GM21786 (cell line): ENCODE data around the gene FOXP1.

ENCODE experiments used
- ATAC-seq: cut with Tn5 transposase; IDR thresholded peaks from one replicate; pipeline ENCODE4 v1.9.1; 2021; ENCODE audit not compliant: unreplicated experiment

FOXP1 gene

GRCh38 chr3:71488391-71488809, 95.1 kb downstream of the FOXP1 start:
- ATAC-seq, result no peak

- ATAC-seq, result no peak
Measured at GRCh38 chr3:71487418-71487817, 96.1 kb downstream of the FOXP1 start.

GRCh38 chr3:71486831-71487230, 96.7 kb downstream of the FOXP1 start:
- no peak for ATAC-seq

GRCh38 chr3:71485896-71486295, 97.6 kb downstream of the FOXP1 start:
- no peak for ATAC-seq

GRCh38 chr3:71484452-71484851, 99.1 kb downstream of the FOXP1 start:
- ATAC-seq, result no peak

GRCh38 chr3:71484047-71484446, 99.5 kb downstream of the FOXP1 start:
- ATAC-seq, result no peak

- ATAC-seq, result no peak
Measured at GRCh38 chr3:71482771-71483170, 100.8 kb downstream of the FOXP1 start.

GRCh38 chr3:71478568-71478967, 105.0 kb downstream of the FOXP1 start:
- ATAC-seq, result no peak

GRCh38 chr3:71476950-71477349, 106.6 kb downstream of the FOXP1 start:
- ATAC-seq, result no peak

- no peak for ATAC-seq
Measured at GRCh38 chr3:71469138-71469435, 114.4 kb downstream of the FOXP1 start.

GRCh38 chr3:71468311-71469137, 115.0 kb downstream of the FOXP1 start:
- no peak for ATAC-seq

GRCh38 chr3:71466483-71466882, 117.0 kb downstream of the FOXP1 start:
- no peak for ATAC-seq

GRCh38 chr3:71465371-71466036, 118.0 kb downstream of the FOXP1 start:
- no peak for ATAC-seq

- ATAC-seq, result no peak
Measured at GRCh38 chr3:71464613-71465012, 118.9 kb downstream of the FOXP1 start.

GRCh38 chr3:71463617-71464016, 119.9 kb downstream of the FOXP1 start:
- no peak for ATAC-seq

GRCh38 chr3:71462586-71462985, 120.9 kb downstream of the FOXP1 start:
- ATAC-seq, result no peak

- ATAC-seq, result no peak
Measured at GRCh38 chr3:71461749-71462483, 121.6 kb downstream of the FOXP1 start.

- no peak for ATAC-seq
Measured at GRCh38 chr3:71461114-71461513, 122.4 kb downstream of the FOXP1 start.

- ATAC-seq, result no peak
Measured at GRCh38 chr3:71458895-71459294, 124.6 kb downstream of the FOXP1 start.

GRCh38 chr3:71456826-71457225, 126.7 kb downstream of the FOXP1 start:
- no peak for ATAC-seq

GRCh38 chr3:71456156-71456555, 127.4 kb downstream of the FOXP1 start:
- no peak for ATAC-seq
